HEK293T (cell line): ENCODE results near the gene KIRREL3.

ENCODE experiments used
- CTCF ChIA-PET: fragments of 350-600 bp; formaldehyde crosslinking; extraction: SDS; loops from one replicate; lab custom pipeline; 2021; ENCODE audit warnings: antibody characterized with exemption, inconsistent platforms; lab: Yijun Ruan, JAX
- POLR2A ChIA-PET: fragments of 350-600 bp; formaldehyde crosslinking; extraction: SDS; loops from one replicate; lab custom pipeline; 2020; ENCODE audit warnings: antibody characterized with exemption, inconsistent platforms; lab: Yijun Ruan, JAX
- DNase-seq: peaks from one replicate; pipeline ENCODE4 v3.0.0; 2012; ENCODE audit warnings: mixed read lengths; ENCODE audit errors: extremely low spot score
- ARNT ChIP-seq: fragments of 450-650 bp; IDR thresholded peaks from 2 replicates; pipeline ENCODE4 v1.6.1; 2017; ENCODE audit warnings: mild to moderate bottlenecking
- BHLHE40 ChIP-seq: fragments of 450-650 bp; IDR thresholded peaks from 2 replicates; pipeline ENCODE4 v1.6.1; 2016; ENCODE audit warnings: mild to moderate bottlenecking, moderate library complexity, borderline replicate concordance
- CTBP1 ChIP-seq: fragments of 450-650 bp; IDR thresholded peaks from 2 replicates; pipeline ENCODE4 v1.6.1; 2016; ENCODE audit warnings: borderline replicate concordance
- ELF4 ChIP-seq: fragments of 450-650 bp; IDR thresholded peaks from 2 replicates; pipeline ENCODE4 v1.6.1; 2017; ENCODE audit warnings: antibody characterized with exemption
- FOXA1 ChIP-seq: fragments of 450-650 bp; IDR thresholded peaks from 2 replicates; pipeline ENCODE4 v1.6.1; 2016; ENCODE audit warnings: mild to moderate bottlenecking
- FOXK2 ChIP-seq: fragments of 450-650 bp; IDR thresholded peaks from 2 replicates; pipeline ENCODE4 v1.6.1; 2016; ENCODE audit warnings: mild to moderate bottlenecking
- FOXM1 ChIP-seq: fragments of 450-650 bp; IDR thresholded peaks from 2 replicates; pipeline ENCODE4 v1.6.1; 2017; ENCODE audit warnings: mild to moderate bottlenecking, borderline replicate concordance
- HDGF ChIP-seq: fragments of 450-650 bp; IDR thresholded peaks from 2 replicates; pipeline ENCODE4 v1.6.1; 2017; ENCODE audit warnings: antibody characterized with exemption, borderline replicate concordance
- L3MBTL2 ChIP-seq: fragments of 450-650 bp; conservative IDR thresholded peaks from 2 replicates; pipeline ENCODE4 v1.6.1; 2016; ENCODE audit warnings: mild to moderate bottlenecking
- LEF1 ChIP-seq: fragments of 450-650 bp; IDR thresholded peaks from 2 replicates; pipeline ENCODE4 v1.6.1; 2017; ENCODE audit warnings: mild to moderate bottlenecking, borderline replicate concordance
- NFRKB ChIP-seq: fragments of 450-650 bp; IDR thresholded peaks from 2 replicates; pipeline ENCODE4 v1.6.1; 2016; ENCODE audit warnings: mild to moderate bottlenecking, moderate library complexity
- PKNOX1 ChIP-seq: fragments of 450-650 bp; IDR thresholded peaks from 2 replicates; pipeline ENCODE4 v1.6.1; 2016
- SP1 ChIP-seq: fragments of 450-650 bp; IDR thresholded peaks from 2 replicates; pipeline ENCODE4 v1.6.1; 2017
- SUZ12 ChIP-seq: fragments of 450-650 bp; IDR thresholded peaks from 2 replicates; pipeline ENCODE4 v1.6.1; 2016; ENCODE audit warnings: mild to moderate bottlenecking
- TARDBP ChIP-seq: fragments of 450-650 bp; IDR thresholded peaks from 2 replicates; pipeline ENCODE4 v1.6.1; 2016
- ZNF384 ChIP-seq: fragments of 450-650 bp; IDR thresholded peaks from 2 replicates; pipeline ENCODE4 v1.6.1; 2016

KIRREL3 gene

GRCh38 chr11:126599217-126599897 is 401.2 kb downstream of the KIRREL3 start:
- CTCF ChIA-PET, result interaction anchor here (1.1 kb wide), 1 partner anchor 14 kb away, joined by 3 read pairs; no protein-coding TSS in a partner anchor
- POLR2A ChIA-PET, result no interaction called here
- no peak for DNase-seq
- TF ChIP-seq PKNOX1 (no peak), TARDBP (no peak), LEF1 (no peak), BHLHE40 (no peak)

DNA sequence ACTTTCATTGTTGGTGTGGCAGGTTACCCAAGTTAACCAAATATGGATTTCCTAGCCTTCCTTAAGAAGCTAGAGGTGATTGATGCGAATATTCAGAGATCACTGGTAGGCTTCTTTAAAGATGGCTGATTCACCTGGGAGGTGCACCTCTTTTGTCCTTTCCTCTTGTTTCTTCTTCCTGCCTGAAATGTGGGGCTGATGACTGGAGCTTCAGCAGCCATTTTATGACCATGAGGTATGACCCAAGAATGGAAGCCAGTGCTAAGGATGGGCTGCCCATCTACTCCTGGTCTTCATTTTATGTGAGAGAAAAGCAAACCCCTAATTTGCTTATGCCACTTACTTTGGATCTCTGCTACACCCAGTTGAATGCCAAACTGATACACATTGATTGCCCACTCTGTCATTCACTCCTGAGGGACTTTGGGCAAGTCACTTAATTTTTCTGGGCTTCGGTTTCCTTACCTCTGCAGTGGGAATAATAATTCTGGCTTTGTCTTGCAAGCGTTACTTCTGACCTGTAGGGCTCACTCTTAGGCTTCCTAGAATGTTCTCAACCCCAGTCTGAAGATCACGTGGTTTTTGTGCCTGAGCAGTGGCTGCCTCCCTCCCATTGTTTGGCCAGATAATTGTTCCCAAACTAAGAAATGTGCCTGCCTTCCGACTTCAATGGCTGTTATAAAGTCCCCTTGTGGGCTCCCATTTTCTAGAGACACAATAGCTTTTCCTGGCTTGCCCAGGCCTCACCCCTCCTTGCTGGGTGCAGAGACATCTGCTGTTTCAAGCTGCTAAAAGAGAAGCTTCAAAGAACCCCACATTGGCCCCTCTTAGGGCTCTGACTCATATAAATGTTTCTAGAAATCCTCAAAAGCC is 402.0 kb downstream of the KIRREL3 start:
- POLR2A ChIA-PET, result no interaction called here

GRCh38 chr11:126597041-126597440 is 403.5 kb downstream of the KIRREL3 start:
- CTCF ChIA-PET, result no interaction called here
- POLR2A ChIA-PET, result no interaction called here
- TF ChIP-seq FOXA1 (no peak), PKNOX1 (no peak), SP1 (no peak), L3MBTL2 (no peak), LEF1 (no peak), SUZ12 (no peak), HDGF (no peak), ZNF384 (no peak), ARNT (no peak), BHLHE40 (no peak), ELF4 (no peak), FOXK2 (no peak), CTBP1 (no peak), FOXM1 (no peak), NFRKB (no peak), TARDBP (no peak)
- no peak for DNase-seq

More for the DNA sequence above, 402.0 kb downstream of the KIRREL3 start:
- TF ChIP-seq ZNF384 (no peak), TARDBP (no peak), SUZ12 (no peak), LEF1 (no peak), HDGF (no peak), BHLHE40 (no peak), FOXM1 (no peak), PKNOX1 (no peak), SP1 (no peak), NFRKB (no peak), CTBP1 (no peak), FOXK2 (no peak), L3MBTL2 (no peak)
- no peak for DNase-seq
- CTCF ChIA-PET, result interaction anchor here (1.1 kb wide), 1 partner anchor 13 kb away, joined by 3 read pairs; no protein-coding TSS in a partner anchor

DNA sequence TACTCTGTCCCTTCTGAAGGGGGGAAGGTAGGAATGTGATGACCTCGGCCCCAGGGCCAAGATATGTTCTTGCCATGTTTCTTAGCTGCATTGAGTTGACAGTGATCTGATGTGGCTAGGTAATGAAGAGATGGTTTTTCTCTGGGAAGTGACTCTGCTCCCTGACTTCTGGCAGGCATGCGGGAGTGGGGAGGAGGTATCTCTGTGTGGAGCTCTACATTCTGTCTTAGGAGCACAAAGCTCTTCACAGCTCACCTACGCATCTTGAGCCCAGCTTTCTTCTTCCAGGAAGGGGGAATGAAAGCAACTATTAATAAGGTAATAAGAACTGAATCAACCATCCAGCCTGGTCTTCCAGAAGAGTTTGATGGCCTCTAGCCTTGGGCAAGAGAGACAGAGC is 404.1 kb downstream of the KIRREL3 start:
- DNase-seq, result no peak
- TF ChIP-seq LEF1 (no peak), SUZ12 (no peak), ARNT (no peak), NFRKB (no peak), FOXK2 (no peak), PKNOX1 (no peak), CTBP1 (no peak), ELF4 (no peak), TARDBP (no peak), BHLHE40 (no peak), FOXM1 (no peak), HDGF (no peak), ZNF384 (no peak), SP1 (no peak), L3MBTL2 (no peak), FOXA1 (no peak)
- ChIA-PET POLR2A (no interaction called here), CTCF (no interaction called here)

- CTCF ChIA-PET, result no interaction called here
- POLR2A ChIA-PET, result no interaction called here
- no peak for TF ChIP-seq ELF4
- TF ChIP-seq SUZ12, result no peak
- no peak for TF ChIP-seq ZNF384
- TF ChIP-seq HDGF, result no peak
- no peak for TF ChIP-seq BHLHE40
- TF ChIP-seq L3MBTL2, result no peak
- DNase-seq, result no peak
These were observed 405.0 kb downstream of the KIRREL3 start for GRCh38 chr11:126595560-126595959.
